Activated CD8-positive, alpha-beta memory T cell treated with anti-CD3 and anti-CD28 coated beads, Interleukin-2, amount 50 U/mL, for 24 hours (primary cell): ENCODE data around the gene NUMB.

Experiments
- DNase-seq: peaks from one replicate; pipeline ENCODE4 v3.0.0-alpha.2; 2020; ENCODE audit errors: extremely low read depth

The NUMB gene

GRCh38 chr14:73289729-73290128 lies 168.6 kb downstream of the NUMB start:
- DNase-seq, result no peak

GRCh38 chr14:73289308-73289707 lies 169.0 kb downstream of the NUMB start:
- DNase-seq, result no peak

- DNase-seq, result no peak
Measured at GRCh38 chr14:73287071-73287470, 171.3 kb downstream of the NUMB start.

- DNase-seq, result no peak
Measured at GRCh38 chr14:73286598-73286997, 171.7 kb downstream of the NUMB start.

- DNase-seq, result no peak
Measured at GRCh38 chr14:73285979-73286378, 172.4 kb downstream of the NUMB start.

GRCh38 chr14:73283608-73284379 lies 174.6 kb downstream of the NUMB start:
- DNase-seq, result no peak

- no peak for DNase-seq
Measured at GRCh38 chr14:73280903-73281302, 177.4 kb downstream of the NUMB start.

GRCh38 chr14:73277376-73277775 lies 181.0 kb downstream of the NUMB start:
- DNase-seq, result no peak

GRCh38 chr14:73276836-73277235 lies 181.5 kb downstream of the NUMB start:
- no peak for DNase-seq

GRCh38 chr14:73273799-73274198 lies 184.5 kb downstream of the NUMB start:
- DNase-seq, result no peak

- no peak for DNase-seq
Measured at GRCh38 chr14:73272393-73272792, 186.0 kb downstream of the NUMB start.

GRCh38 chr14:73269729-73270531 lies 188.4 kb downstream of the NUMB start:
- no peak for DNase-seq

GRCh38 chr14:73267474-73267873 lies 190.9 kb downstream of the NUMB start:
- no peak for DNase-seq

GRCh38 chr14:73266317-73266716 lies 192.0 kb downstream of the NUMB start:
- DNase-seq, result no peak

GRCh38 chr14:73265721-73266046 lies 192.7 kb downstream of the NUMB start:
- no peak for DNase-seq

GRCh38 chr14:73264885-73265720 lies 193.2 kb downstream of the NUMB start:
- DNase-seq, result no peak

- DNase-seq, result no peak
Measured at GRCh38 chr14:73264080-73264884, 194.1 kb downstream of the NUMB start.

GRCh38 chr14:73263606-73264005 lies 194.7 kb downstream of the NUMB start:
- no peak for DNase-seq

- DNase-seq, result no peak
Measured at GRCh38 chr14:73262427-73263183, 195.7 kb downstream of the NUMB start.

- DNase-seq, result no peak
Measured at GRCh38 chr14:73261520-73262426, 196.6 kb downstream of the NUMB start.
